HG03280 (cell line): Measurements from ENCODE around the gene FN3KRP.
A peak's percentile ranks its signal among the peaks of the same experiment; 100 is the strongest.
"Not testable (repeated sequence)": the region's sequence is repeated elsewhere in the genome, so short reads cannot be mapped to it uniquely, and the experiment has no call there.

ENCODE experiments used
- ATAC-seq: cut with Tn5 transposase; IDR thresholded peaks from one replicate; pipeline ENCODE4 v1.9.1; 2021; ENCODE audit warnings: mild to moderate bottlenecking, moderate library complexity; ENCODE audit not compliant: unreplicated experiment

FN3KRP gene

GRCh38 chr17:82737967-82738877, 21.7 kb downstream of the FN3KRP start:
- no peak for ATAC-seq

- no peak for ATAC-seq
Measured at GRCh38 chr17:82740906-82741759, 24.6 kb downstream of the FN3KRP start.

GRCh38 chr17:82743344-82744219, 27.1 kb downstream of the FN3KRP start:
- ATAC-seq, result no peak

GRCh38 chr17:82744736-82745135, 28.2 kb downstream of the FN3KRP start:
- not testable (repeated sequence) for ATAC-seq

- ATAC-seq, result no peak
Measured at GRCh38 chr17:82745524-82745923, 29.0 kb downstream of the FN3KRP start.

GRCh38 chr17:82748756-82749155, 32.2 kb downstream of the FN3KRP start:
- no peak for ATAC-seq

GRCh38 chr17:82750241-82750908, 33.9 kb downstream of the FN3KRP start:
- ATAC-seq, result no peak

- peak; percentile 31 for ATAC-seq
Measured at GRCh38 chr17:82751171-82751570, 34.7 kb downstream of the FN3KRP start.

GRCh38 chr17:82751571-82752370, 35.3 kb downstream of the FN3KRP start, which contains the start of gene TBCD:
Gene TBCD (plus strand): TSS chr17:82752065. CDS start chr17:82752194, 129 bp downstream.
- peak; percentile 77 for ATAC-seq

- ATAC-seq, result peak; percentile 10
Measured at GRCh38 chr17:82752371-82753200, 36.1 kb downstream of the FN3KRP start.

GRCh38 chr17:82753201-82753464, 36.6 kb downstream of the FN3KRP start:
- no peak for ATAC-seq

GRCh38 chr17:82754297-82755208, 38.0 kb downstream of the FN3KRP start:
- no peak for ATAC-seq

GRCh38 chr17:82756166-82756565, 39.7 kb downstream of the FN3KRP start:
- no peak for ATAC-seq

- no peak for ATAC-seq
Measured at GRCh38 chr17:82765371-82765770, 48.9 kb downstream of the FN3KRP start.

- ATAC-seq, result no peak
Measured at GRCh38 chr17:82767041-82767754, 50.7 kb downstream of the FN3KRP start.

GRCh38 chr17:82769041-82769440, 52.5 kb downstream of the FN3KRP start:
- no peak for ATAC-seq

- no peak for ATAC-seq
Measured at GRCh38 chr17:82772026-82772425, 55.5 kb downstream of the FN3KRP start.
